Measurements from ENCODE around the gene COL9A2. TPM values are rescaled to one million over a fixed set of nuclear protein-coding genes. Genes with fewer than 3 reads are reported as not detected.
A peak's percentile ranks its signal among the peaks of the same experiment; 100 is the strongest.

The COL9A2 gene
- total RNA-seq, 1 donor from 2014 or later = 48.1 TPM

GRCh38 chr1:40257688-40258444, 59.2 kb downstream of the COL9A2 start, which contains the start of gene ZMPSTE24:
Gene ZMPSTE24, plus strand, starts transcription at chr1:40258236. Its CDS starts 36 bp downstream, at chr1:40258272.
- no peak for TF ChIP-seq CTCF (IDR thresholded peaks at IDR 0.05; ENCODE audit: unreplicated experiment)
- peaks cover 6% of the 10 kb centered on the region for H3K4me1 Mint-ChIP-seq (ENCODE audit: low read depth)
- H3K36me3 Mint-ChIP-seq (ENCODE audit: insufficient read depth) = peaks cover 11% of the 10 kb centered on the region
- H3K4me3 Mint-ChIP-seq (ENCODE audit: low read depth) = peak within 1 kb of the TSS; percentile 89
- peak within 1 kb of the TSS; percentile 99 for H3K27ac Mint-ChIP-seq
- DNase-seq (ENCODE audit: low spot score, unreplicated experiment) = peak; percentile 91
- no peaks in the 10 kb centered on the region for H3K27me3 Mint-ChIP-seq
- H3K9me3 Mint-ChIP-seq (ENCODE audit: low read depth) = no peaks in the 10 kb centered on the region

- peak overlapping the region; percentile 89 for H3K4me3 Mint-ChIP-seq (ENCODE audit: low read depth)
- peak overlapping the region; percentile 99 for H3K27ac Mint-ChIP-seq
- no peak for DNase-seq (ENCODE audit: low spot score, unreplicated experiment)
- no peaks in the 10 kb centered on the region for H3K9me3 Mint-ChIP-seq (ENCODE audit: low read depth)
- H3K36me3 Mint-ChIP-seq (ENCODE audit: insufficient read depth) = peaks cover 8% of the 10 kb centered on the region
- H3K4me1 Mint-ChIP-seq (ENCODE audit: low read depth) = peaks cover 6% of the 10 kb centered on the region
- TF ChIP-seq CTCF (IDR thresholded peaks at IDR 0.05; ENCODE audit: unreplicated experiment) = no peak
- no peaks in the 10 kb centered on the region for H3K27me3 Mint-ChIP-seq
Measured at GRCh38 chr1:40257313-40257687, 59.8 kb downstream of the COL9A2 start.

- peak overlapping the region; percentile 89 for H3K4me3 Mint-ChIP-seq (ENCODE audit: low read depth)
- no peak for DNase-seq (ENCODE audit: low spot score, unreplicated experiment)
- no peaks in the 10 kb centered on the region for H3K9me3 Mint-ChIP-seq (ENCODE audit: low read depth)
- H3K27ac Mint-ChIP-seq = peak overlapping the region; percentile 99
- TF ChIP-seq CTCF (IDR thresholded peaks at IDR 0.05; ENCODE audit: unreplicated experiment) = no peak
- H3K27me3 Mint-ChIP-seq = no peaks in the 10 kb centered on the region
- H3K36me3 Mint-ChIP-seq (ENCODE audit: insufficient read depth) = peaks cover 6% of the 10 kb centered on the region
- H3K4me1 Mint-ChIP-seq (ENCODE audit: low read depth) = peaks cover 6% of the 10 kb centered on the region
Measured at GRCh38 chr1:40256401-40257084, 60.5 kb downstream of the COL9A2 start.

- no peaks in the 10 kb centered on the region for H3K27me3 Mint-ChIP-seq
- no peaks in the 10 kb centered on the region for H3K9me3 Mint-ChIP-seq (ENCODE audit: low read depth)
- peaks cover 2% of the 10 kb centered on the region for H3K36me3 Mint-ChIP-seq (ENCODE audit: insufficient read depth)
- H3K4me1 Mint-ChIP-seq (ENCODE audit: low read depth) = peaks cover 6% of the 10 kb centered on the region
- H3K4me3 Mint-ChIP-seq (ENCODE audit: low read depth) = no peak overlapping the region
- TF ChIP-seq CTCF (IDR thresholded peaks at IDR 0.05; ENCODE audit: unreplicated experiment) = no peak
- DNase-seq (ENCODE audit: low spot score, unreplicated experiment) = no peak
- peak overlapping the region; percentile 1 for H3K27ac Mint-ChIP-seq
Measured at GRCh38 chr1:40255231-40255630, 61.9 kb downstream of the COL9A2 start.

- H3K27me3 Mint-ChIP-seq = no peaks in the 10 kb centered on the region
- TF ChIP-seq CTCF (IDR thresholded peaks at IDR 0.05; ENCODE audit: unreplicated experiment) = no peak
- no peak overlapping the region for H3K27ac Mint-ChIP-seq
- H3K36me3 Mint-ChIP-seq (ENCODE audit: insufficient read depth) = peaks cover 2% of the 10 kb centered on the region
- peaks cover 14% of the 10 kb centered on the region for H3K4me1 Mint-ChIP-seq (ENCODE audit: low read depth)
- no peak overlapping the region for H3K4me3 Mint-ChIP-seq (ENCODE audit: low read depth)
- H3K9me3 Mint-ChIP-seq (ENCODE audit: low read depth) = no peaks in the 10 kb centered on the region
- DNase-seq (ENCODE audit: low spot score, unreplicated experiment) = no peak
Measured at GRCh38 chr1:40252601-40253000, 64.5 kb downstream of the COL9A2 start.

All from progenitor cell of endocrine pancreas (in vitro differentiated cells).